Measurements from ENCODE around the gene ZNF316. TPM values are rescaled to one million over a fixed set of nuclear protein-coding genes. Genes with fewer than 3 reads are reported as not detected.

The ZNF316 gene
- total RNA-seq, 1 experiment from 2014 or later: 15.1 TPM

DNA sequence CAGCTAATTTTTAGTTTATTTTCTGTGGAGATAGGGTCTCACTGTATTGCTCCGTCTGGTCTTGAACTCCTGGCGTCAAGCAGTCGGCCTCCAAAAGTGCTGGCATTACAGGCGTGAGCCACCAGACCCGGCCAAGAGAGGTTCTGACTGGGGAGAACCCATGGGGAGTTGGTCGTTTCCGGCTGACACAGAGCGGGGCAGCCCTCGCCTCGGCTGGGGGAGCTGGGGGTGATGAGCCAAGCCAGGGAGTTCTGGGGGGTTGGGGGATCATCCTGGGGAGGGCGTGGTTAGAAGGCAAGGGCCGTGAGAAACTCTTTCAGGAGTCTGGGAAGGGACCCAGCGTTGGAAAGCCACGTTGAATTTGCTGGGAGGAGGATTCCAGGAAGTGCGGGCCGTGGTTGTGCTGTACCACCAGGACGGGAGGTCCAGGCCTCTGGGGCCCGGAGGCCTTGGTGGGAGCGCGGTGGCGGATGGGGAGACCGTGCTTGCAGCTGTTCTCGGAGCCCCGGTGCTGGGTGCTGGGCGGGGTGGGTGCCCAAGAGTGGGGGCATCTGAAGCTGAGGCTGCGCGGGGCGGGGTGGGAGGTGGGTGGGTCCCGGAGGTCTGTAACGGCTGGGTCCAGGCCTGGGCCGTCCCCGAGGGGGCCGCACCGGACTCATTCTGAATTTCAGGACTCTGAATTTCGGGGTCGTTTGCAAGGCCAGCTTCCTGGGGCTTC lies 30.1 kb upstream of the ZNF316 start:
- TF ChIP-seq, protein P1, sequence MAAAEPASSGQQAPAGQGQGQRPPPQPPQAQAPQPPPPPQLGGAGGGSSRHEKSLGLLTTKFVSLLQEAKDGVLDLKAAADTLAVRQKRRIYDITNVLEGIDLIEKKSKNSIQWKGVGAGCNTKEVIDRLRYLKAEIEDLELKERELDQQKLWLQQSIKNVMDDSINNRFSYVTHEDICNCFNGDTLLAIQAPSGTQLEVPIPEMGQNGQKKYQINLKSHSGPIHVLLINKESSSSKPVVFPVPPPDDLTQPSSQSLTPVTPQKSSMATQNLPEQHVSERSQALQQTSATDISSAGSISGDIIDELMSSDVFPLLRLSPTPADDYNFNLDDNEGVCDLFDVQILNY (CRISPR knock-in tag; IDR thresholded peaks at IDR 0.05): no peak
- TF ChIP-seq ZNF138 (CRISPR knock-in tag; conservative IDR thresholded peaks at IDR 0.05) (no peak), NFYB (CRISPR knock-in tag; conservative IDR thresholded peaks at IDR 0.05; ENCODE audit: low read depth) (no peak), ESRRA (CRISPR knock-in tag; IDR thresholded peaks at IDR 0.05; ENCODE audit: borderline replicate concordance) (no peak), SMAD3 (CRISPR knock-in tag; IDR thresholded peaks at IDR 0.05; ENCODE audit: borderline replicate concordance) (no peak), ZNF396 (CRISPR knock-in tag; IDR thresholded peaks at IDR 0.05; ENCODE audit: borderline replicate concordance) (no peak)
- TF ChIP-seq, protein P2, sequence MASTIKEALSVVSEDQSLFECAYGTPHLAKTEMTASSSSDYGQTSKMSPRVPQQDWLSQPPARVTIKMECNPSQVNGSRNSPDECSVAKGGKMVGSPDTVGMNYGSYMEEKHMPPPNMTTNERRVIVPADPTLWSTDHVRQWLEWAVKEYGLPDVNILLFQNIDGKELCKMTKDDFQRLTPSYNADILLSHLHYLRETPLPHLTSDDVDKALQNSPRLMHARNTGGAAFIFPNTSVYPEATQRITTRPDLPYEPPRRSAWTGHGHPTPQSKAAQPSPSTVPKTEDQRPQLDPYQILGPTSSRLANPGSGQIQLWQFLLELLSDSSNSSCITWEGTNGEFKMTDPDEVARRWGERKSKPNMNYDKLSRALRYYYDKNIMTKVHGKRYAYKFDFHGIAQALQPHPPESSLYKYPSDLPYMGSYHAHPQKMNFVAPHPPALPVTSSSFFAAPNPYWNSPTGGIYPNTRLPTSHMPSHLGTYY (CRISPR knock-in tag; IDR thresholded peaks at IDR 0.05): no peak
- TF ChIP-seq, protein P3, sequence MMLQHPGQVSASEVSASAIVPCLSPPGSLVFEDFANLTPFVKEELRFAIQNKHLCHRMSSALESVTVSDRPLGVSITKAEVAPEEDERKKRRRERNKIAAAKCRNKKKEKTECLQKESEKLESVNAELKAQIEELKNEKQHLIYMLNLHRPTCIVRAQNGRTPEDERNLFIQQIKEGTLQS (CRISPR knock-in tag; conservative IDR thresholded peaks at IDR 0.05): no peak
- TF ChIP-seq, protein P4, sequence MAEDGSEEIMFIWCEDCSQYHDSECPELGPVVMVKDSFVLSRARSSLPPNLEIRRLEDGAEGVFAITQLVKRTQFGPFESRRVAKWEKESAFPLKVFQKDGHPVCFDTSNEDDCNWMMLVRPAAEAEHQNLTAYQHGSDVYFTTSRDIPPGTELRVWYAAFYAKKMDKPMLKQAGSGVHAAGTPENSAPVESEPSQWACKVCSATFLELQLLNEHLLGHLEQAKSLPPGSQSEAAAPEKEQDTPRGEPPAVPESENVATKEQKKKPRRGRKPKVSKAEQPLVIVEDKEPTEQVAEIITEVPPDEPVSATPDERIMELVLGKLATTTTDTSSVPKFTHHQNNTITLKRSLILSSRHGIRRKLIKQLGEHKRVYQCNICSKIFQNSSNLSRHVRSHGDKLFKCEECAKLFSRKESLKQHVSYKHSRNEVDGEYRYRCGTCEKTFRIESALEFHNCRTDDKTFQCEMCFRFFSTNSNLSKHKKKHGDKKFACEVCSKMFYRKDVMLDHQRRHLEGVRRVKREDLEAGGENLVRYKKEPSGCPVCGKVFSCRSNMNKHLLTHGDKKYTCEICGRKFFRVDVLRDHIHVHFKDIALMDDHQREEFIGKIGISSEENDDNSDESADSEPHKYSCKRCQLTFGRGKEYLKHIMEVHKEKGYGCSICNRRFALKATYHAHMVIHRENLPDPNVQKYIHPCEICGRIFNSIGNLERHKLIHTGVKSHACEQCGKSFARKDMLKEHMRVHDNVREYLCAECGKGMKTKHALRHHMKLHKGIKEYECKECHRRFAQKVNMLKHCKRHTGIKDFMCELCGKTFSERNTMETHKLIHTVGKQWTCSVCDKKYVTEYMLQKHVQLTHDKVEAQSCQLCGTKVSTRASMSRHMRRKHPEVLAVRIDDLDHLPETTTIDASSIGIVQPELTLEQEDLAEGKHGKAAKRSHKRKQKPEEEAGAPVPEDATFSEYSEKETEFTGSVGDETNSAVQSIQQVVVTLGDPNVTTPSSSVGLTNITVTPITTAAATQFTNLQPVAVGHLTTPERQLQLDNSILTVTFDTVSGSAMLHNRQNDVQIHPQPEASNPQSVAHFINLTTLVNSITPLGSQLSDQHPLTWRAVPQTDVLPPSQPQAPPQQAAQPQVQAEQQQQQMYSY (CRISPR knock-in tag; IDR thresholded peaks at IDR 0.05): no peak
- TF ChIP-seq, protein P5, sequence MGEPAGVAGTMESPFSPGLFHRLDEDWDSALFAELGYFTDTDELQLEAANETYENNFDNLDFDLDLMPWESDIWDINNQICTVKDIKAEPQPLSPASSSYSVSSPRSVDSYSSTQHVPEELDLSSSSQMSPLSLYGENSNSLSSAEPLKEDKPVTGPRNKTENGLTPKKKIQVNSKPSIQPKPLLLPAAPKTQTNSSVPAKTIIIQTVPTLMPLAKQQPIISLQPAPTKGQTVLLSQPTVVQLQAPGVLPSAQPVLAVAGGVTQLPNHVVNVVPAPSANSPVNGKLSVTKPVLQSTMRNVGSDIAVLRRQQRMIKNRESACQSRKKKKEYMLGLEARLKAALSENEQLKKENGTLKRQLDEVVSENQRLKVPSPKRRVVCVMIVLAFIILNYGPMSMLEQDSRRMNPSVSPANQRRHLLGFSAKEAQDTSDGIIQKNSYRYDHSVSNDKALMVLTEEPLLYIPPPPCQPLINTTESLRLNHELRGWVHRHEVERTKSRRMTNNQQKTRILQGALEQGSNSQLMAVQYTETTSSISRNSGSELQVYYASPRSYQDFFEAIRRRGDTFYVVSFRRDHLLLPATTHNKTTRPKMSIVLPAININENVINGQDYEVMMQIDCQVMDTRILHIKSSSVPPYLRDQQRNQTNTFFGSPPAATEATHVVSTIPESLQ (CRISPR knock-in tag; IDR thresholded peaks at IDR 0.05): no peak
- Mint-ChIP-seq H3K4me3 (no peak overlapping the region), H3K9me3 (no peaks in the 10 kb centered on the region), H3K27me3 (ENCODE audit: low read depth) (no peaks in the 10 kb centered on the region), H3K36me3 (peaks cover 12% of the 10 kb centered on the region), H3K27ac (no peak overlapping the region), H3K4me1 (no peaks in the 10 kb centered on the region)
- ChIA-PET CTCF (no interaction called here), POLR2A (interaction anchor here (0.6 kb wide), 1 partner anchor 90 kb away, joined by 3 read pairs; no protein-coding TSS in a partner anchor)
- no peak for ATAC-seq
- no peak for DNase-seq (ENCODE audit: low spot score)

DNA sequence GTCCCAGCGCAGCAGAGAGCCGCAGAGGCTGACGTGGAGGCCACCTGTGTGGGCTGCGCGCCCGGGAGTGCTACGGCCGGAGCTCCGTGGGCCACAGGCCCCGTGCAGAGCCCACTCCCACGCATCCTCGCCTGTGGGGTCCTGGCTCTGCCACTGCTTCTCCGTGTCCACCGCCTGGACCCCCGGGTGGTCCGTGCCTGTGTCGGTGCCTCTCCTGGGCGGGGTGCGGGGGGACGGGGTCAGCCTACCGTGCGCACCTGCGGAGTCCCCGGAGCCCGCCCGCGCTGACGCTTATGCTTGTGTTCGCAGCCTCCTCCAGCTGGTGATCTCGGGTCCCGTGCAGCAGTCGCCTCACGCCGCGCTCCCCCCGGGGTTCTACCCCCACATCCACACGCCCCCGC lies 29.5 kb upstream of the ZNF316 start:
- H3K9me3 Mint-ChIP-seq: no peaks in the 10 kb centered on the region
- H3K4me1 Mint-ChIP-seq: no peaks in the 10 kb centered on the region
- ChIA-PET CTCF (no interaction called here), POLR2A (no interaction called here)
- DNase-seq (ENCODE audit: low spot score): no peak
- ATAC-seq: 0 out of 2 replicates have a peak, but pooled peaks have one; percentile 17
- H3K4me3 Mint-ChIP-seq: no peak overlapping the region
- H3K36me3 Mint-ChIP-seq: peaks cover 7% of the 10 kb centered on the region
- no peaks in the 10 kb centered on the region for H3K27me3 Mint-ChIP-seq (ENCODE audit: low read depth)
- no peak overlapping the region for H3K27ac Mint-ChIP-seq
- TF ChIP-seq, protein P6, sequence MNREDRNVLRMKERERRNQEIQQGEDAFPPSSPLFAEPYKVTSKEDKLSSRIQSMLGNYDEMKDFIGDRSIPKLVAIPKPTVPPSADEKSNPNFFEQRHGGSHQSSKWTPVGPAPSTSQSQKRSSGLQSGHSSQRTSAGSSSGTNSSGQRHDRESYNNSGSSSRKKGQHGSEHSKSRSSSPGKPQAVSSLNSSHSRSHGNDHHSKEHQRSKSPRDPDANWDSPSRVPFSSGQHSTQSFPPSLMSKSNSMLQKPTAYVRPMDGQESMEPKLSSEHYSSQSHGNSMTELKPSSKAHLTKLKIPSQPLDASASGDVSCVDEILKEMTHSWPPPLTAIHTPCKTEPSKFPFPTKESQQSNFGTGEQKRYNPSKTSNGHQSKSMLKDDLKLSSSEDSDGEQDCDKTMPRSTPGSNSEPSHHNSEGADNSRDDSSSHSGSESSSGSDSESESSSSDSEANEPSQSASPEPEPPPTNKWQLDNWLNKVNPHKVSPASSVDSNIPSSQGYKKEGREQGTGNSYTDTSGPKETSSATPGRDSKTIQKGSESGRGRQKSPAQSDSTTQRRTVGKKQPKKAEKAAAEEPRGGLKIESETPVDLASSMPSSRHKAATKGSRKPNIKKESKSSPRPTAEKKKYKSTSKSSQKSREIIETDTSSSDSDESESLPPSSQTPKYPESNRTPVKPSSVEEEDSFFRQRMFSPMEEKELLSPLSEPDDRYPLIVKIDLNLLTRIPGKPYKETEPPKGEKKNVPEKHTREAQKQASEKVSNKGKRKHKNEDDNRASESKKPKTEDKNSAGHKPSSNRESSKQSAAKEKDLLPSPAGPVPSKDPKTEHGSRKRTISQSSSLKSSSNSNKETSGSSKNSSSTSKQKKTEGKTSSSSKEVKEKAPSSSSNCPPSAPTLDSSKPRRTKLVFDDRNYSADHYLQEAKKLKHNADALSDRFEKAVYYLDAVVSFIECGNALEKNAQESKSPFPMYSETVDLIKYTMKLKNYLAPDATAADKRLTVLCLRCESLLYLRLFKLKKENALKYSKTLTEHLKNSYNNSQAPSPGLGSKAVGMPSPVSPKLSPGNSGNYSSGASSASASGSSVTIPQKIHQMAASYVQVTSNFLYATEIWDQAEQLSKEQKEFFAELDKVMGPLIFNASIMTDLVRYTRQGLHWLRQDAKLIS (CRISPR knock-in tag; IDR thresholded peaks at IDR 0.05; ENCODE audit: borderline replicate concordance): no peak
- TF ChIP-seq, protein P7, sequence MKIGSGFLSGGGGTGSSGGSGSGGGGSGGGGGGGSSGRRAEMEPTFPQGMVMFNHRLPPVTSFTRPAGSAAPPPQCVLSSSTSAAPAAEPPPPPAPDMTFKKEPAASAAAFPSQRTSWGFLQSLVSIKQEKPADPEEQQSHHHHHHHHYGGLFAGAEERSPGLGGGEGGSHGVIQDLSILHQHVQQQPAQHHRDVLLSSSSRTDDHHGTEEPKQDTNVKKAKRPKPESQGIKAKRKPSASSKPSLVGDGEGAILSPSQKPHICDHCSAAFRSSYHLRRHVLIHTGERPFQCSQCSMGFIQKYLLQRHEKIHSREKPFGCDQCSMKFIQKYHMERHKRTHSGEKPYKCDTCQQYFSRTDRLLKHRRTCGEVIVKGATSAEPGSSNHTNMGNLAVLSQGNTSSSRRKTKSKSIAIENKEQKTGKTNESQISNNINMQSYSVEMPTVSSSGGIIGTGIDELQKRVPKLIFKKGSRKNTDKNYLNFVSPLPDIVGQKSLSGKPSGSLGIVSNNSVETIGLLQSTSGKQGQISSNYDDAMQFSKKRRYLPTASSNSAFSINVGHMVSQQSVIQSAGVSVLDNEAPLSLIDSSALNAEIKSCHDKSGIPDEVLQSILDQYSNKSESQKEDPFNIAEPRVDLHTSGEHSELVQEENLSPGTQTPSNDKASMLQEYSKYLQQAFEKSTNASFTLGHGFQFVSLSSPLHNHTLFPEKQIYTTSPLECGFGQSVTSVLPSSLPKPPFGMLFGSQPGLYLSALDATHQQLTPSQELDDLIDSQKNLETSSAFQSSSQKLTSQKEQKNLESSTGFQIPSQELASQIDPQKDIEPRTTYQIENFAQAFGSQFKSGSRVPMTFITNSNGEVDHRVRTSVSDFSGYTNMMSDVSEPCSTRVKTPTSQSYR (CRISPR knock-in tag; IDR thresholded peaks at IDR 0.05): no peak
- TF ChIP-seq, protein P8, sequence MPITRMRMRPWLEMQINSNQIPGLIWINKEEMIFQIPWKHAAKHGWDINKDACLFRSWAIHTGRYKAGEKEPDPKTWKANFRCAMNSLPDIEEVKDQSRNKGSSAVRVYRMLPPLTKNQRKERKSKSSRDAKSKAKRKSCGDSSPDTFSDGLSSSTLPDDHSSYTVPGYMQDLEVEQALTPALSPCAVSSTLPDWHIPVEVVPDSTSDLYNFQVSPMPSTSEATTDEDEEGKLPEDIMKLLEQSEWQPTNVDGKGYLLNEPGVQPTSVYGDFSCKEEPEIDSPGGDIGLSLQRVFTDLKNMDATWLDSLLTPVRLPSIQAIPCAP (CRISPR knock-in tag; IDR thresholded peaks at IDR 0.05): no peak

All from WTC11 (cell line).